OCI-LY7 (cell line): ENCODE results near the gene WDR7. TPM values are rescaled to one million over a fixed set of nuclear protein-coding genes. Genes with fewer than 3 reads are reported as not detected.

Source experiments
- BruUV-seq: library from RNA; stranded (reverse); fragments of 400-500 nt; replicated peaks from 2 replicates; lab custom pipeline; 2021; lab: Mats Ljungman, UMichigan
- CTCF ChIA-PET: fragments of 300-600 bp; sonication (Branson Sonifier 250); formaldehyde crosslinking; loops from one replicate; lab custom pipeline; 2022; ENCODE audit warnings: antibody characterized with exemption; ENCODE audit not compliant: unreplicated experiment; lab: Charles Lee
- POLR2A ChIA-PET: fragments of 300-600 bp; sonication (Branson Sonifier 250); formaldehyde crosslinking; loops from one replicate; lab custom pipeline; 2022; ENCODE audit warnings: antibody characterized with exemption; lab: Charles Lee
- DNase-seq: peaks from one replicate; pipeline ENCODE4 v3.0.0-alpha.2; 2015; ENCODE audit warnings: low spot score
- H2AFZ ChIP-seq: fragments of 200-600 bp; sonication (generic), shearing (Covaris generic); 2 replicates; pipeline ENCODE4 v1.6.1; 2014; ENCODE audit warnings: mild to moderate bottlenecking, antibody characterized with exemption, low read length, moderate library complexity
- H3K27ac ChIP-seq: fragments of 200-600 bp; sonication (generic); 2 replicates; pipeline ENCODE4 v1.5.1; 2014; ENCODE audit warnings: mixed run types, low read depth, mild to moderate bottlenecking, moderate library complexity, low read length, inconsistent platforms; ENCODE audit not compliant: poor library complexity, severe bottlenecking
- H3K36me3 ChIP-seq: fragments of 200-600 bp; sonication (generic); 2 replicates; pipeline ENCODE4 v1.6.1; 2014; ENCODE audit warnings: mild to moderate bottlenecking, antibody characterized with exemption, low read length, moderate library complexity, mixed read lengths; ENCODE audit not compliant: insufficient read depth
- H3K4me1 ChIP-seq: fragments of 200-600 bp; sonication (generic); 2 replicates; pipeline ENCODE4 v1.5.1; 2014; ENCODE audit warnings: mild to moderate bottlenecking, low read length; ENCODE audit not compliant: insufficient read depth, poor library complexity, severe bottlenecking
- H3K4me2 ChIP-seq: fragments of 200-600 bp; sonication (generic); 2 replicates; pipeline ENCODE4 v1.6.1; 2014; ENCODE audit warnings: mild to moderate bottlenecking, low read length
- H3K4me3 ChIP-seq: fragments of 200-600 bp; sonication (generic); 2 replicates; pipeline ENCODE4 v1.5.1; 2014; ENCODE audit warnings: mild to moderate bottlenecking, low read depth, low read length; ENCODE audit not compliant: poor library complexity, severe bottlenecking
- H3K79me2 ChIP-seq: fragments of 200-600 bp; sonication (generic); 2 replicates; pipeline ENCODE4 v1.6.1; 2016; ENCODE audit warnings: low read depth, mild to moderate bottlenecking, low read length, moderate library complexity, mixed read lengths; ENCODE audit not compliant: insufficient read depth
- H3K9me2 ChIP-seq: fragments of 200-600 bp; sonication (generic); 2 replicates; pipeline ENCODE4 v1.6.1; 2016; ENCODE audit warnings: mild to moderate bottlenecking, low read length, mixed read lengths; ENCODE audit not compliant: insufficient read depth
- H3K9me3 ChIP-seq: fragments of 200-600 bp; sonication (generic); 2 replicates; pipeline ENCODE4 v1.6.1; 2014; ENCODE audit warnings: mild to moderate bottlenecking, mixed run types, low read length, mixed read lengths
- H4K20me1 ChIP-seq: fragments of 200-600 bp; sonication (generic); 2 replicates; pipeline ENCODE4 v1.6.1; 2014; ENCODE audit warnings: mild to moderate bottlenecking, antibody characterized with exemption, low read length, moderate library complexity, mixed read lengths; ENCODE audit not compliant: insufficient read depth
- EZH2phosphoT487 ChIP-seq: fragments of 200-600 bp; sonication (generic); IDR thresholded peaks from 2 replicates; pipeline ENCODE4 v1.6.1; 2018; ENCODE audit warnings: low read depth, borderline replicate concordance, mild to moderate bottlenecking, mixed run types, antibody characterized with exemption, low read length, moderate library complexity, mixed read lengths
- intact Hi-C: fragments of 100-400 bp; cut with micrococcal nuclease; formaldehyde crosslinking; loops from one replicate; pipeline ENCODE4 v1.10.0; 2022; ENCODE audit not compliant: unreplicated experiment
- total RNA-seq, 2 experiments: library from RNA; depleted of rRNA in 1 of 2; stranded (reverse); fragments of >200 nt in 1 of 2; shearing (Covaris generic) in 1 of 2; gene quantifications; 2 replicates each; pipeline ENCODE4 v1.2.3, GENCODE V29; 2014 to 2022
- TF ChIP-seq, protein P1 (sequence below): fragments of 200-600 bp; sonication (generic); conservative IDR thresholded peaks from 2 replicates; pipeline ENCODE4 v1.5.1; 2014; ENCODE audit warnings: mild to moderate bottlenecking, antibody characterized with exemption, low read length, moderate library complexity, mixed read lengths

Gene WDR7
- total RNA-seq, 2 experiments from 2014 or later = 13.2 to 17.1 TPM

DNA sequence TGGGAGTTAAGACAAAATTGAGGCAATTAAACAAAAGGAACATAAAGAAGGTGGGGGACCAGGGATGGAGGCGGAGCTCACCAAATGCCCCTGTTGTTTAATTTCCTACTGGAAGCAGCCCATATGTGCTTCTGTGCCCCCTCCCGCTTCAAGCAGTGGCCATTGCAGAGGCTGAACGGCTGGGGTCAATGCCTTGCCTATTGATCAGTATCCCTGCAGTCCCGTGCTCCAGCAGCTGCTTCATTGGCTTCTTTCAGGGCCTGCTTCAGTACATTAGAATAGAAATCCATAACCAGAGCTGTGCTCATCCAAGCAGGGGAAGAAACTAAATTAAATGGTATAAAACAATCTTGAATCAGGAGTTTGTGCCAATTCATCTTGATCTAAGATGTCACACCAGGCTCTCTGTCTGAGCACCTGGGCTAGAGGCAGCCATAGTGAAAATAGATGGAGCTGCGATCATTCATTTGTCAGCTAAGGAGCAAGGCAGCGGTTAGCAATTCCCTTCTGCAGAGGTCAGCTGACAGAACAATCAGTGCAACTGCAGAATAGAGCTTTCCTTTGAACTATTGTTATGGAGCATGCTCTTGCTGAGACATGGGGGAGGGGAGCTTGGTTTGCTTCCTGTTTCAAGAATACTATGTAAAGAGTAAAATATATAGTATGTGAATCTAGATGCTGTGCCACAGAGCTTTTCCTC, 222.4 kb downstream of the WDR7 start:
- BruUV-seq = no TSS peak
- Histone ChIP-seq H3K9me3 (no peaks in the 10 kb centered on the region), H3K27ac (no peak overlapping the region), H3K36me3 (no peaks in the 10 kb centered on the region), H3K4me1 (peaks cover 3% of the 10 kb centered on the region), H3K79me2 (no peaks in the 10 kb centered on the region), H3K4me3 (no peak overlapping the region), H2AFZ (no peak overlapping the region), H3K9me2 (no peaks in the 10 kb centered on the region), H4K20me1 (no peaks in the 10 kb centered on the region), H3K4me2 (no peak overlapping the region)
- ChIA-PET POLR2A (interaction anchor here (0.7 kb wide), 2 partner anchors 291 to 467 kb away, joined by 3 read pairs; no protein-coding TSS in a partner anchor), CTCF (no interaction called here)
- TF ChIP-seq, protein P1, sequence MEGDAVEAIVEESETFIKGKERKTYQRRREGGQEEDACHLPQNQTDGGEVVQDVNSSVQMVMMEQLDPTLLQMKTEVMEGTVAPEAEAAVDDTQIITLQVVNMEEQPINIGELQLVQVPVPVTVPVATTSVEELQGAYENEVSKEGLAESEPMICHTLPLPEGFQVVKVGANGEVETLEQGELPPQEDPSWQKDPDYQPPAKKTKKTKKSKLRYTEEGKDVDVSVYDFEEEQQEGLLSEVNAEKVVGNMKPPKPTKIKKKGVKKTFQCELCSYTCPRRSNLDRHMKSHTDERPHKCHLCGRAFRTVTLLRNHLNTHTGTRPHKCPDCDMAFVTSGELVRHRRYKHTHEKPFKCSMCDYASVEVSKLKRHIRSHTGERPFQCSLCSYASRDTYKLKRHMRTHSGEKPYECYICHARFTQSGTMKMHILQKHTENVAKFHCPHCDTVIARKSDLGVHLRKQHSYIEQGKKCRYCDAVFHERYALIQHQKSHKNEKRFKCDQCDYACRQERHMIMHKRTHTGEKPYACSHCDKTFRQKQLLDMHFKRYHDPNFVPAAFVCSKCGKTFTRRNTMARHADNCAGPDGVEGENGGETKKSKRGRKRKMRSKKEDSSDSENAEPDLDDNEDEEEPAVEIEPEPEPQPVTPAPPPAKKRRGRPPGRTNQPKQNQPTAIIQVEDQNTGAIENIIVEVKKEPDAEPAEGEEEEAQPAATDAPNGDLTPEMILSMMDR = no peak
- no peak for TF ChIP-seq EZH2phosphoT487
- DNase-seq = peak; percentile 17
- intact Hi-C loops = no loop called here

DNA sequence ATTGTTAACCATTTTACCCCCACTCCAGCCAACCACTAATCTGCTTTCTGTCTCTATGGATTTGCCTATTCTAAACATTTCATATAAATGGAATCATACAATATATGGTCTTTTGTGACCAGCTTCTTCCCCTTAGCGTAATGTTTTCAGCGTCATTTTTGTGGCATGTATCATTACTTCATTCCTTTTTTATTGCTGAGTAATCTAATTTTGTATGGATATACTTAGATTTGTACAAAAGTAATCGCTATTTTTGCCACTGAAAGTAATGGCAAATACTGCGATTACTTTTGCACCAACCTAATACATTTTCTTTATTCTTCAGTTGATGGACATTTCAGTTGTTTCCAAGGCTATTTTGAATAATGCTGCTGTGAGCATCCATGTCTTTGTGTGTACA, 227.6 kb downstream of the WDR7 start:
- intact Hi-C loops = no loop called here
- Histone ChIP-seq H3K27ac (no peak overlapping the region), H3K4me2 (no peak overlapping the region), H3K36me3 (no peaks in the 10 kb centered on the region), H4K20me1 (no peaks in the 10 kb centered on the region), H3K9me3 (no peaks in the 10 kb centered on the region), H3K4me3 (no peak overlapping the region), H3K9me2 (no peaks in the 10 kb centered on the region), H3K4me1 (peaks cover 3% of the 10 kb centered on the region), H2AFZ (no peak overlapping the region), H3K79me2 (no peaks in the 10 kb centered on the region)
- ChIA-PET CTCF (interaction anchor here (0.6 kb wide), 1 partner anchor 9 kb away, joined by 3 read pairs; no protein-coding TSS in a partner anchor), POLR2A (interaction anchor here (0.5 kb wide), 1 partner anchor 226 kb away, joined by 3 read pairs; no protein-coding TSS in a partner anchor)
- TF ChIP-seq EZH2phosphoT487 = no peak
- TF ChIP-seq, protein P1 = no peak
- no peak for DNase-seq
- BruUV-seq = no TSS peak

- BruUV-seq = no TSS peak
- H4K20me1 ChIP-seq = no peaks in the 10 kb centered on the region
- H3K4me3 ChIP-seq = no peak overlapping the region
- no peak overlapping the region for H2AFZ ChIP-seq
- H3K9me2 ChIP-seq = no peaks in the 10 kb centered on the region
- no peak overlapping the region for H3K27ac ChIP-seq
- H3K9me3 ChIP-seq = no peaks in the 10 kb centered on the region
- CTCF ChIA-PET = no interaction called here
- H3K36me3 ChIP-seq = no peaks in the 10 kb centered on the region
- intact Hi-C loops = no loop called here
- no peak overlapping the region for H3K4me2 ChIP-seq
- POLR2A ChIA-PET = no interaction called here
- H3K79me2 ChIP-seq = no peaks in the 10 kb centered on the region
- DNase-seq = no peak
- no peaks in the 10 kb centered on the region for H3K4me1 ChIP-seq
- TF ChIP-seq, protein P1 = no peak
- no peak for TF ChIP-seq EZH2phosphoT487
Observed at GRCh38 chr18:56884511-56884910, 233.4 kb downstream of the WDR7 start.
